Upper lobe of left lung (tissue), 4 donors: ENCODE results near the gene SH3GL3.

Experiments used
- EP300 ChIP-seq, 4 donors: sonication (generic); formaldehyde crosslinking; IDR thresholded peaks; one replicate each; pipeline ENCODE4 v1.5.1; 2017; ENCODE audit warnings: antibody characterized with exemption in 4 of 4, control low read depth in 2 of 4
- POLR2A ChIP-seq, 4 donors: fragments of 450-650 bp; IDR thresholded peaks; one replicate each; pipeline ENCODE4 v1.5.1; 2016 to 2017; ENCODE audit warnings: antibody characterized with exemption in 4 of 4, mild to moderate bottlenecking in 2 of 4
- POLR2AphosphoS5 ChIP-seq, 2 donors: sonication (generic); formaldehyde crosslinking; IDR thresholded peaks; one replicate each; pipeline ENCODE4 v1.5.1; 2017; ENCODE audit warnings: antibody characterized with exemption in 2 of 2
- TF ChIP-seq, protein P1 (sequence below), 6 experiments: fragments of 450-650 bp in 4 of 6; fragments of 200-600 bp in 2 of 6; sonication (generic) in 2 of 6; IDR thresholded peaks; one replicate each; pipeline ENCODE4 v1.5.1; 2016 to 2019; ENCODE audit warnings: antibody characterized with exemption in 6 of 6

DNA sequence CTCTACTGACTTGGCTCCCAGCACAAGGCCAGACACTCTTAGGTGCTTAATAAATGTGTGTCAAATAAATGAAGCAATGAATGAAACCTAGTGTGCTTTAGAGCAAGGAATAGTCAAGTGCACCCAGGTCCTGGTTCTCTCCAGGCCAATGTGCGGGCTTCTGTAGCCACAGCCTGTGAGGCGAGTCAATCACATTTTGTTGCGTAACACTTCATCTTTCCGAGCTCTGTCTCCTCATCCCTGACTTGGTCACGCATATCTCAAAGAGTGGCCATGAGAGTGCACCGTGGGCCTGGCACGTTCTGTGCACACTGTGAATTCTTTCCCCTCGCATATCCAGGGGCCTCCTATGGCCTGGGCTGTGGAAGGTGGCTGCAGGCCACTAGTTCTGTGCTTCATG, 11.4 kb upstream of the SH3GL3 start:
- TF ChIP-seq POLR2AphosphoS5 (IDR thresholded peaks at IDR 0.05), result no peak
- TF ChIP-seq, protein P1, sequence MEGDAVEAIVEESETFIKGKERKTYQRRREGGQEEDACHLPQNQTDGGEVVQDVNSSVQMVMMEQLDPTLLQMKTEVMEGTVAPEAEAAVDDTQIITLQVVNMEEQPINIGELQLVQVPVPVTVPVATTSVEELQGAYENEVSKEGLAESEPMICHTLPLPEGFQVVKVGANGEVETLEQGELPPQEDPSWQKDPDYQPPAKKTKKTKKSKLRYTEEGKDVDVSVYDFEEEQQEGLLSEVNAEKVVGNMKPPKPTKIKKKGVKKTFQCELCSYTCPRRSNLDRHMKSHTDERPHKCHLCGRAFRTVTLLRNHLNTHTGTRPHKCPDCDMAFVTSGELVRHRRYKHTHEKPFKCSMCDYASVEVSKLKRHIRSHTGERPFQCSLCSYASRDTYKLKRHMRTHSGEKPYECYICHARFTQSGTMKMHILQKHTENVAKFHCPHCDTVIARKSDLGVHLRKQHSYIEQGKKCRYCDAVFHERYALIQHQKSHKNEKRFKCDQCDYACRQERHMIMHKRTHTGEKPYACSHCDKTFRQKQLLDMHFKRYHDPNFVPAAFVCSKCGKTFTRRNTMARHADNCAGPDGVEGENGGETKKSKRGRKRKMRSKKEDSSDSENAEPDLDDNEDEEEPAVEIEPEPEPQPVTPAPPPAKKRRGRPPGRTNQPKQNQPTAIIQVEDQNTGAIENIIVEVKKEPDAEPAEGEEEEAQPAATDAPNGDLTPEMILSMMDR (IDR thresholded peaks at IDR 0.05), result no peak
- TF ChIP-seq POLR2A (IDR thresholded peaks at IDR 0.05), result no peak
- no peak for TF ChIP-seq EP300 (IDR thresholded peaks at IDR 0.05)
